GM19043 (cell line): ENCODE data around the gene GNAQ.
A peak's percentile ranks its signal among the peaks of the same experiment; 100 is the strongest.

Experiments used
- ATAC-seq: cut with Tn5 transposase; IDR thresholded peaks from one replicate; pipeline ENCODE4 v1.9.1; 2021; ENCODE audit warnings: low read depth; ENCODE audit not compliant: unreplicated experiment

The GNAQ gene

GRCh38 chr9:77949751-77950436 lies 81.7 kb downstream of the GNAQ start:
- ATAC-seq, result no peak

- no peak for ATAC-seq
Observed at GRCh38 chr9:77947651-77948050, 84.0 kb downstream of the GNAQ start.

- no peak for ATAC-seq
Observed at GRCh38 chr9:77946969-77947620, 84.5 kb downstream of the GNAQ start.

GRCh38 chr9:77946296-77946695 lies 85.3 kb downstream of the GNAQ start:
- no peak for ATAC-seq

- no peak for ATAC-seq
Observed at GRCh38 chr9:77945798-77946197, 85.8 kb downstream of the GNAQ start.

GRCh38 chr9:77944556-77945243 lies 86.9 kb downstream of the GNAQ start:
- no peak for ATAC-seq

GRCh38 chr9:77943057-77943456 lies 88.6 kb downstream of the GNAQ start:
- ATAC-seq, result no peak

- ATAC-seq, result no peak
Observed at GRCh38 chr9:77939149-77939668, 92.4 kb downstream of the GNAQ start.

GRCh38 chr9:77938163-77938562 lies 93.4 kb downstream of the GNAQ start:
- no peak for ATAC-seq

- peak; percentile 55 for ATAC-seq
Observed at GRCh38 chr9:77935974-77936373, 95.6 kb downstream of the GNAQ start.

- ATAC-seq, result no peak
Observed at GRCh38 chr9:77935211-77935610, 96.4 kb downstream of the GNAQ start.

- ATAC-seq, result no peak
Observed at GRCh38 chr9:77933976-77934375, 97.6 kb downstream of the GNAQ start.

- no peak for ATAC-seq
Observed at GRCh38 chr9:77933019-77933418, 98.6 kb downstream of the GNAQ start.

- no peak for ATAC-seq
Observed at GRCh38 chr9:77929942-77930341, 101.7 kb downstream of the GNAQ start.

GRCh38 chr9:77927265-77927664 lies 104.3 kb downstream of the GNAQ start:
- ATAC-seq, result no peak

- no peak for ATAC-seq
Observed at GRCh38 chr9:77926371-77926878, 105.2 kb downstream of the GNAQ start.

GRCh38 chr9:77922591-77922990 lies 109.0 kb downstream of the GNAQ start:
- ATAC-seq, result no peak

- no peak for ATAC-seq
Observed at GRCh38 chr9:77917800-77918199, 113.8 kb downstream of the GNAQ start.

GRCh38 chr9:77916820-77917219 lies 114.8 kb downstream of the GNAQ start:
- no peak for ATAC-seq

- peak; percentile 72 for ATAC-seq
Observed at GRCh38 chr9:77916410-77916819, 115.2 kb downstream of the GNAQ start.

- ATAC-seq, result no peak
Observed at GRCh38 chr9:77915744-77916143, 115.9 kb downstream of the GNAQ start.
